Measurements from ENCODE around the gene PRKN.

The PRKN gene

GRCh38 chr6:161630674-161631073 is 1096.9 kb downstream of the PRKN start:
- DNase-seq = no peak

GRCh38 chr6:161626132-161626676 is 1101.4 kb downstream of the PRKN start:
- DNase-seq = no peak

GRCh38 chr6:161624111-161624510 is 1103.5 kb downstream of the PRKN start:
- DNase-seq = no peak

- DNase-seq = no peak
Measured at GRCh38 chr6:161622779-161623178, 1104.8 kb downstream of the PRKN start.

- DNase-seq = no peak
Measured at GRCh38 chr6:161618831-161619454, 1108.6 kb downstream of the PRKN start.

- DNase-seq = no peak
Measured at GRCh38 chr6:161613711-161614110, 1113.9 kb downstream of the PRKN start.

- no peak for DNase-seq
Measured at GRCh38 chr6:161608771-161609170, 1118.8 kb downstream of the PRKN start.

- DNase-seq = no peak
Measured at GRCh38 chr6:161607696-161608297, 1119.8 kb downstream of the PRKN start.

- DNase-seq = no peak
Measured at GRCh38 chr6:161602359-161602758, 1125.2 kb downstream of the PRKN start.

GRCh38 chr6:161598896-161599295 is 1128.7 kb downstream of the PRKN start:
- DNase-seq = no peak

- DNase-seq = no peak
Measured at GRCh38 chr6:161596807-161597520, 1130.6 kb downstream of the PRKN start.

GRCh38 chr6:161594412-161594811 is 1133.2 kb downstream of the PRKN start:
- no peak for DNase-seq

- no peak for DNase-seq
Measured at GRCh38 chr6:161590961-161591627, 1136.5 kb downstream of the PRKN start.

- DNase-seq = no peak
Measured at GRCh38 chr6:161586887-161587286, 1140.7 kb downstream of the PRKN start.

- DNase-seq = no peak
Measured at GRCh38 chr6:161584621-161585340, 1142.8 kb downstream of the PRKN start.

- no peak for DNase-seq
Measured at GRCh38 chr6:161584051-161584450, 1143.5 kb downstream of the PRKN start.

- no peak for DNase-seq
Measured at GRCh38 chr6:161583584-161583983, 1144.0 kb downstream of the PRKN start.

- DNase-seq = no peak
Measured at GRCh38 chr6:161578478-161578877, 1149.1 kb downstream of the PRKN start.

GRCh38 chr6:161575523-161576254 is 1151.9 kb downstream of the PRKN start:
- no peak for DNase-seq

- DNase-seq = no peak
Measured at GRCh38 chr6:161568885-161569456, 1158.6 kb downstream of the PRKN start.

GRCh38 chr6:161564952-161565351 is 1162.6 kb downstream of the PRKN start:
- DNase-seq = no peak

GRCh38 chr6:161561908-161562307 is 1165.7 kb downstream of the PRKN start:
- no peak for DNase-seq
